Caco-2 (cell line): ENCODE results near the gene NFE2L1. TPM values are rescaled to one million over a fixed set of nuclear protein-coding genes. Genes with fewer than 3 reads are reported as not detected.

Source experiments
- BruUV-seq: library from RNA; stranded (reverse); fragments of 400-500 nt; replicated peaks from 2 replicates; lab custom pipeline; 2021; lab: Mats Ljungman, UMichigan
- CTCF ChIA-PET: fragments of 300-600 bp; sonication (Branson Sonifier 250); formaldehyde crosslinking; loops from one replicate; lab custom pipeline; 2022; ENCODE audit warnings: antibody characterized with exemption; lab: Charles Lee
- POLR2A ChIA-PET: fragments of 300-600 bp; sonication (Branson Sonifier 250); formaldehyde crosslinking; loops from one replicate; lab custom pipeline; 2022; ENCODE audit warnings: antibody characterized with exemption; lab: Charles Lee
- DNase-seq, 2 experiments: peaks; one replicate each; pipeline versions ENCODE4 v3.0.0 to v3.0.0-alpha.2; 2020 to 2022
- H3K27me3 ChIP-seq: replicated peaks from 2 replicates; pipeline ENCODE4 v1.6.0; 2011; ENCODE audit warnings: low read length; ENCODE audit not compliant: control insufficient read depth, insufficient read depth
- H3K36me3 ChIP-seq: 2 replicates; pipeline ENCODE4 v1.5.1; 2011; ENCODE audit warnings: low read length; ENCODE audit not compliant: control insufficient read depth, insufficient read depth
- H3K4me1 ChIP-seq: fragments of 250-450 bp; sonication (Bioruptor Pico); 2 replicates; pipeline ENCODE4 v1.5.1; 2020; ENCODE audit warnings: mild to moderate bottlenecking
- H3K4me3 ChIP-seq: 2 replicates; pipeline ENCODE4 v1.5.1; 2011; ENCODE audit warnings: low read depth, mild to moderate bottlenecking, control low read depth, low read length
- H3K9me3 ChIP-seq: fragments of 250-450 bp; sonication (Bioruptor Pico); 2 replicates; pipeline ENCODE4 v1.5.1; 2020; ENCODE audit warnings: mild to moderate bottlenecking, moderate library complexity
- H3K27ac Mint-ChIP-seq: one replicate; pipeline ENCODE4 v1.8.0; 2022; ENCODE audit warnings: mixed read lengths; ENCODE audit not compliant: unreplicated experiment
- H3K27me3 Mint-ChIP-seq: one replicate; pipeline ENCODE4 v1.8.0; 2022; ENCODE audit warnings: mixed read lengths; ENCODE audit not compliant: insufficient read depth, unreplicated experiment
- H3K36me3 Mint-ChIP-seq: one replicate; pipeline ENCODE4 v1.8.0; 2022; ENCODE audit warnings: mild to moderate bottlenecking, mixed read lengths; ENCODE audit not compliant: insufficient read depth, unreplicated experiment
- H3K4me1 Mint-ChIP-seq: one replicate; pipeline ENCODE4 v1.8.0; 2022; ENCODE audit warnings: low read depth, mixed read lengths; ENCODE audit not compliant: unreplicated experiment
- H3K4me3 Mint-ChIP-seq: one replicate; pipeline ENCODE4 v1.8.0; 2022; ENCODE audit warnings: mild to moderate bottlenecking, moderate library complexity, mixed read lengths; ENCODE audit not compliant: unreplicated experiment
- H3K9me3 Mint-ChIP-seq: one replicate; pipeline ENCODE4 v1.8.0; 2022; ENCODE audit warnings: mixed read lengths; ENCODE audit not compliant: unreplicated experiment
- CTCF ChIP-seq, 2 experiments: fragments of 200-600 bp in 1 of 2; IDR thresholded peaks; 1 replicate in 1 of 2; 2 replicates in 1 of 2; pipeline versions ENCODE4 v1.5.1 to v1.8.0; 2011 to 2022; ENCODE audit warnings: antibody characterized with exemption in 1 of 2, control low read depth in 1 of 2, inconsistent platforms in 1 of 2, low read depth in 1 of 2, low read length in 1 of 2, mild to moderate bottlenecking in 1 of 2, moderate library complexity in 1 of 2; ENCODE audit not compliant: insufficient read depth in 1 of 2, severe bottlenecking in 1 of 2, unreplicated experiment in 1 of 2
- intact Hi-C: fragments of 100-400 bp; cut with micrococcal nuclease; formaldehyde crosslinking; loops from one replicate; pipeline ENCODE4 v1.10.0; 2022; ENCODE audit not compliant: unreplicated experiment
- total RNA-seq: library from RNA; stranded (reverse); gene quantifications from 2 replicates; pipeline ENCODE4 v1.2.3, GENCODE V29; 2022

NFE2L1 gene
- total RNA-seq, 1 experiment from 2014 or later, result 356 TPM

- no TSS peak for BruUV-seq
- no peaks in the 10 kb centered on the region for H3K9me3 Mint-ChIP-seq
- ChIA-PET POLR2A (interaction anchor here (0.6 to 1.0 kb wide), 2 partner anchors 15 to 17 kb away, joined by 3 read pairs; no protein-coding TSS in a partner anchor), CTCF (interaction anchor here (0.7 to 2.7 kb wide), 8 partner anchors 10 to 112 kb away, joined by 3 to 12 read pairs (median 4); partner anchors contain the start of gene PNPO)
- intact Hi-C loops, result no loop called here
- no peaks in the 10 kb centered on the region for H3K9me3 ChIP-seq
- no peak overlapping the region for H3K4me3 Mint-ChIP-seq
- no peak for DNase-seq
- H3K27me3 ChIP-seq, result no peaks in the 10 kb centered on the region
- H3K4me1 ChIP-seq, result peaks cover 34% of the 10 kb centered on the region
- peaks cover 35% of the 10 kb centered on the region for H3K36me3 ChIP-seq
- peaks cover 38% of the 10 kb centered on the region for H3K4me1 Mint-ChIP-seq
- H3K27me3 Mint-ChIP-seq, result no peaks in the 10 kb centered on the region
- no peak overlapping the region for H3K4me3 ChIP-seq
- no peak for TF ChIP-seq CTCF (IDR thresholded peaks at IDR 0.05; ENCODE audit: insufficient read depth in 1 of 2, low read depth in 1 of 2, low read length in 1 of 2, severe bottlenecking in 1 of 2, unreplicated experiment in 1 of 2)
- H3K27ac Mint-ChIP-seq, result peak overlapping the region; percentile 7
- peaks cover 87% of the 10 kb centered on the region for H3K36me3 Mint-ChIP-seq
Observed at GRCh38 chr17:48052956-48053757, 5.0 kb downstream of the NFE2L1 start.

DNA sequence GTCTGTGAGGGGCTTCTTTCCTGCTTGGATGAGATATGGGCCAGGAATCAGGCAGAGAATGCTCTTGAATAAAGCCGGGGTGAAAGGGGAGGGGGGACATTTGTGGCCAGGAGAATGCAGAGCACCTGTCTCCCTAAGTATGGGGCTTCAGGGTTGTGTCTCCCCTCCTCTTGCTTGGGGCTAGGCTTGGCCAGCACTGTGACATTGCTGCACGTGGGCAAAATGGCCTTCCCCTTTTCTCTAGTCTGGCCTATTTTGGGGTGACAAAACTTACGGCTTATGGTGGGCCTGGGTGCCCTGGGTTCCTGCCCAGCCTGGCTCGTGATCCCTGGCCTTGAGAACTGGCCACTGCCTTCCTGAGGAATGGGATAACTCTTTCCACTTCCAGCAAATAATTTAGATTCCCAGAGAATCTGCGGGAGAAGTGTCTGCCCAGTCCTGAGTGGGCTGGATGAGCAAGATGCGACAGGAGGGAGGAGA, 5.6 kb downstream of the NFE2L1 start:
- H3K27me3 Mint-ChIP-seq, result no peaks in the 10 kb centered on the region
- H3K27ac Mint-ChIP-seq, result peak overlapping the region; percentile 7
- Histone ChIP-seq H3K9me3 (no peaks in the 10 kb centered on the region), H3K36me3 (peaks cover 37% of the 10 kb centered on the region), H3K4me1 (peaks cover 34% of the 10 kb centered on the region), H3K27me3 (no peaks in the 10 kb centered on the region), H3K4me3 (no peak overlapping the region)
- ChIA-PET CTCF (interaction anchor here (0.6 to 2.7 kb wide), 5 partner anchors 15 to 211 kb away, joined by 3 to 12 read pairs (median 4); partner anchors contain the start of gene PNPO), POLR2A (interaction anchor here (0.7 to 1.0 kb wide), 2 partner anchors 107 to 222 kb away, joined by 3 to 10 read pairs; partner anchors contain the start of genes LRRC46 and MRPL10)
- intact Hi-C loops, result no loop called here
- TF ChIP-seq CTCF (IDR thresholded peaks at IDR 0.05; ENCODE audit: insufficient read depth in 1 of 2, low read depth in 1 of 2, low read length in 1 of 2, severe bottlenecking in 1 of 2, unreplicated experiment in 1 of 2), result no peak
- no TSS peak for BruUV-seq
- H3K4me1 Mint-ChIP-seq, result peaks cover 38% of the 10 kb centered on the region
- no peak for DNase-seq
- H3K9me3 Mint-ChIP-seq, result no peaks in the 10 kb centered on the region
- peaks cover 87% of the 10 kb centered on the region for H3K36me3 Mint-ChIP-seq
- no peak overlapping the region for H3K4me3 Mint-ChIP-seq
